DND-41 (cell line): ENCODE results near the gene TACR1.

Experiments used
- EZH2 ChIP-seq: IDR thresholded peaks from 3 replicates; pipeline ENCODE4 v1.6.1; 2012; ENCODE audit warnings: borderline replicate concordance, low read depth, mild to moderate bottlenecking, moderate library complexity, low read length, inconsistent platforms; ENCODE audit not compliant: severe bottlenecking
- TF ChIP-seq, protein P1 (sequence below): IDR thresholded peaks from 2 replicates; pipeline ENCODE4 v1.5.1; 2012; ENCODE audit warnings: borderline replicate concordance, low read length, moderate library complexity, mild to moderate bottlenecking; ENCODE audit not compliant: poor library complexity, severe bottlenecking; ENCODE audit errors: extremely low read depth

DNA sequence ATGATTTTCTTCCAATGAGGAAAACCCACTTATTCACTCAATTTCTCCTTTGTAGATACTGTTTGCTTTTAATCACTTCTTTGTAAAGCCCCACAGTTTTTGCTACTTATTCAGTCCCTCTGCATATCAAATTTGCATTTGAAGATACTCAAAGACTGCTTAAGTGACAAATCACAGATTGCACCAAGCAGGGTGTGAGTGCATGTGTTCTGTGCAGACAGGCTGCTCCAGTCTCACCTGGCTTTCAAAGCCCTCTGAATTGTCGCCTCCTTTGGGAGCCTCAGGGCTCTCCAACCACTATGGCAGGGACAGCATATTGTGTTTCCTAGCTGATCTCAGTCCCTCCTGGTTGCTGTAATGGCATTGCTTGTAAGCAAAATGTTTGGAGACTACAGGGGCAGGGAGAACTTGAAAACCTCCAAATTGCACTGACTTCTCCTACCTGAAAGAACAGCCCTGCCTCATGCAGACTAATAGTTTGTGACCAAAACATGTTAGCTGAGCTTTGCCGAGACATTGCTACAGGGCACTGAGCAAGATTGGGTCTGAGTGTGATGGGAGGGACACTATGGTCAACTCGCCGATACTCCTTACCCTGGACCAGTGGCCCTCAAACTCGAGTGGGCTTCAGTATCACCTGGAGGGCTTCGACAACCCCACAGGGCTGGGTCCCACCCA is 144.0 kb downstream of the TACR1 start:
- TF ChIP-seq, protein P1, sequence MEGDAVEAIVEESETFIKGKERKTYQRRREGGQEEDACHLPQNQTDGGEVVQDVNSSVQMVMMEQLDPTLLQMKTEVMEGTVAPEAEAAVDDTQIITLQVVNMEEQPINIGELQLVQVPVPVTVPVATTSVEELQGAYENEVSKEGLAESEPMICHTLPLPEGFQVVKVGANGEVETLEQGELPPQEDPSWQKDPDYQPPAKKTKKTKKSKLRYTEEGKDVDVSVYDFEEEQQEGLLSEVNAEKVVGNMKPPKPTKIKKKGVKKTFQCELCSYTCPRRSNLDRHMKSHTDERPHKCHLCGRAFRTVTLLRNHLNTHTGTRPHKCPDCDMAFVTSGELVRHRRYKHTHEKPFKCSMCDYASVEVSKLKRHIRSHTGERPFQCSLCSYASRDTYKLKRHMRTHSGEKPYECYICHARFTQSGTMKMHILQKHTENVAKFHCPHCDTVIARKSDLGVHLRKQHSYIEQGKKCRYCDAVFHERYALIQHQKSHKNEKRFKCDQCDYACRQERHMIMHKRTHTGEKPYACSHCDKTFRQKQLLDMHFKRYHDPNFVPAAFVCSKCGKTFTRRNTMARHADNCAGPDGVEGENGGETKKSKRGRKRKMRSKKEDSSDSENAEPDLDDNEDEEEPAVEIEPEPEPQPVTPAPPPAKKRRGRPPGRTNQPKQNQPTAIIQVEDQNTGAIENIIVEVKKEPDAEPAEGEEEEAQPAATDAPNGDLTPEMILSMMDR, result no peak
- TF ChIP-seq EZH2, result no peak
